HT1080 (cell line): ENCODE results near the gene GPC1. TPM values are rescaled to one million over a fixed set of nuclear protein-coding genes. Genes with fewer than 3 reads are reported as not detected.
A peak's percentile ranks its signal among the peaks of the same experiment; 100 is the strongest.

ENCODE experiments used
- DNase-seq: peaks from one replicate; pipeline ENCODE4 v3.0.0-alpha.2; 2015; ENCODE audit warnings: low read depth
- small RNA-seq: library from RNA; depleted of rRNA; stranded (forward); fragments of <200 nt; gene quantifications from one replicate; pipeline ENCODE3, GENCODE V24; 2014
- total RNA-seq: library from RNA; depleted of rRNA; stranded (reverse); fragments of >200 nt; shearing (Covaris generic); gene quantifications from 2 replicates; pipeline ENCODE4 v1.2.3, GENCODE V29; 2014; rRNA removed

The GPC1 gene
- total RNA-seq, 1 experiment from 2014 or later = 54.4 TPM

- DNase-seq = no peak
Observed at GRCh38 chr2:240510513-240511210, 75.2 kb downstream of the GPC1 start.

GRCh38 chr2:240511351-240512108 lies 76.1 kb downstream of the GPC1 start:
- DNase-seq = no peak

GRCh38 chr2:240512109-240512485 lies 76.6 kb downstream of the GPC1 start:
- DNase-seq = no peak

GRCh38 chr2:240512666-240513535 lies 77.4 kb downstream of the GPC1 start:
- DNase-seq = no peak

- DNase-seq = peak; percentile 68
Observed at GRCh38 chr2:240513549-240514287, 78.3 kb downstream of the GPC1 start.

GRCh38 chr2:240514631-240515030 lies 79.2 kb downstream of the GPC1 start:
- no peak for DNase-seq

- DNase-seq = no peak
Observed at GRCh38 chr2:240517342-240517741, 81.9 kb downstream of the GPC1 start.

Small RNAs within 50 kb of the gene (small RNA-seq; reads per million reads assigned to genes)
- 0.39 reads per million, percentile 44 among the genes with 10 or more reads in this experiment for gene MIR149

Other genes starting within 250 kb of the GPC1 start
- gene ANKMY1, start 122.3 kb downstream of the GPC1 start, total RNA-seq = 5.9 and 6.0 TPM in 2 replicates
- gene DUSP28, start 124.7 kb downstream of the GPC1 start, total RNA-seq = 3.6 and 4.9 TPM in 2 replicates
- 19.2 and 23.6 TPM in 2 replicates for gene RNPEPL1, start 132.8 kb downstream of the GPC1 start, total RNA-seq
- gene CAPN10, start 151.1 kb downstream of the GPC1 start, total RNA-seq = 31.2 and 37.9 TPM in 2 replicates
- 0.05 TPM in 1 of 2 replicates, not detected in the other for gene GPR35, start 189.8 kb downstream of the GPC1 start, total RNA-seq
- gene AQP12B, start 247.2 kb downstream of the GPC1 start, total RNA-seq = not detected in 2 replicates